CD14-positive monocyte (primary cell): ENCODE measurements around the gene CA11. TPM values are rescaled to one million over a fixed set of nuclear protein-coding genes. Genes with fewer than 3 reads are reported as not detected.
A peak's percentile ranks its signal among the peaks of the same experiment; 100 is the strongest.
"Not testable (repeated sequence)": the region's sequence is repeated elsewhere in the genome, so short reads cannot be mapped to it uniquely, and the experiment has no call there.

ENCODE experiments used
- DNase-seq, 3 donors: peaks; one replicate each; pipeline ENCODE4 v3.0.0-alpha.2; 2011 to 2022
- H2AFZ ChIP-seq: 2 replicates; pipeline ENCODE4 v1.6.0; 2012; ENCODE audit warnings: mild to moderate bottlenecking, low read depth, low read length, inconsistent platforms; ENCODE audit not compliant: insufficient read depth, poor library complexity, severe bottlenecking
- H3K27ac ChIP-seq, 2 donors: 1 replicate in 1 of 2; 2 replicates in 1 of 2; pipeline ENCODE4 v1.5.1; 2012 to 2013; ENCODE audit warnings: low read length in 2 of 2, control low read depth in 1 of 2, inconsistent platforms in 1 of 2, low read depth in 1 of 2, mild to moderate bottlenecking in 1 of 2
- H3K27me3 ChIP-seq, 2 donors: one replicate each; pipeline versions ENCODE4 v1.6.0 to v1.6.1; 2011 to 2013; ENCODE audit warnings: low read length in 2 of 2; ENCODE audit not compliant: control insufficient read depth in 2 of 2, insufficient read depth in 2 of 2
- H3K36me3 ChIP-seq, 2 donors: replicated peaks in 1 of 2; 1 replicate in 1 of 2; 2 replicates in 1 of 2; pipeline versions ENCODE4 v1.5.1 to v1.6.1; 2012 to 2013; ENCODE audit warnings: low read length in 2 of 2, control low read depth in 1 of 2, inconsistent platforms in 1 of 2, mild to moderate bottlenecking in 1 of 2; ENCODE audit not compliant: insufficient read depth in 2 of 2, control insufficient read depth in 1 of 2
- H3K4me1 ChIP-seq, 2 donors: 1 replicate in 1 of 2; 2 replicates in 1 of 2; pipeline versions ENCODE4 v1.5.1 to v1.6.1; 2012 to 2013; ENCODE audit warnings: low read length in 2 of 2, control low read depth in 1 of 2, inconsistent platforms in 1 of 2, mild to moderate bottlenecking in 1 of 2, moderate library complexity in 1 of 2; ENCODE audit not compliant: insufficient read depth in 2 of 2, control insufficient read depth in 1 of 2
- H3K4me2 ChIP-seq: replicated peaks from 2 replicates; pipeline ENCODE3; 2012; ENCODE audit warnings: low read length, moderate library complexity, mild to moderate bottlenecking; ENCODE audit not compliant: poor library complexity, severe bottlenecking; ENCODE audit errors: extremely low read depth
- H3K4me3 ChIP-seq, 3 experiments: fragments of 200-600 bp in 1 of 3; sonication (generic) in 1 of 3; replicated peaks in 1 of 3; 1 replicate in 2 of 3; 2 replicates in 1 of 3; pipeline ENCODE4 v1.5.1; 2011 to 2013; ENCODE audit warnings: low read length in 3 of 3, mild to moderate bottlenecking in 3 of 3, control low read depth in 2 of 3, low read depth in 2 of 3, inconsistent platforms in 1 of 3, moderate library complexity in 1 of 3
- H3K79me2 ChIP-seq: 2 replicates; pipeline ENCODE4 v1.6.0; 2012; ENCODE audit warnings: mild to moderate bottlenecking, control low read depth, inconsistent platforms, low read length, moderate library complexity; ENCODE audit not compliant: insufficient read depth
- H3K9ac ChIP-seq: 2 replicates; pipeline ENCODE4 v1.6.0; 2017; ENCODE audit warnings: low read length, mild to moderate bottlenecking; ENCODE audit not compliant: insufficient read depth, poor library complexity, severe bottlenecking
- H3K9me3 ChIP-seq, 2 donors: replicated peaks in 1 of 2; 1 replicate in 1 of 2; 2 replicates in 1 of 2; pipeline versions ENCODE4 v1.5.1 to v1.6.1; 2012 to 2013; ENCODE audit warnings: low read length in 2 of 2, control low read depth in 1 of 2; ENCODE audit not compliant: control insufficient read depth in 1 of 2, insufficient read depth in 1 of 2
- H4K20me1 ChIP-seq: 2 replicates; pipeline ENCODE4 v1.6.0; 2012; ENCODE audit warnings: mild to moderate bottlenecking, low read length, control low read depth, moderate library complexity; ENCODE audit not compliant: insufficient read depth
- H3K27ac Mint-ChIP-seq, 7 donors: one replicate each; pipeline ENCODE4 v1.8.0; 2020; ENCODE audit warnings: mild to moderate bottlenecking in 7 of 7, mixed read lengths in 7 of 7, moderate library complexity in 6 of 7, inconsistent platforms in 2 of 7
- H3K27me3 Mint-ChIP-seq, 3 donors: one replicate each; pipeline ENCODE4 v1.8.0; 2021 to 2022; ENCODE audit warnings: low read depth in 3 of 3, mild to moderate bottlenecking in 3 of 3, mixed read lengths in 3 of 3, moderate library complexity in 3 of 3, inconsistent platforms in 1 of 3
- H3K36me3 Mint-ChIP-seq, 2 donors: one replicate each; pipeline ENCODE4 v1.8.0; 2020; ENCODE audit warnings: mixed read lengths in 2 of 2, inconsistent platforms in 1 of 2, mild to moderate bottlenecking in 1 of 2
- H3K4me1 Mint-ChIP-seq: one replicate; pipeline ENCODE4 v1.8.0; 2020; ENCODE audit warnings: mild to moderate bottlenecking, mixed read lengths
- H3K4me3 Mint-ChIP-seq, 2 donors: one replicate each; pipeline ENCODE4 v1.8.0; 2020; ENCODE audit warnings: mild to moderate bottlenecking in 2 of 2, mixed read lengths in 2 of 2, moderate library complexity in 1 of 2
- H3K9me3 Mint-ChIP-seq, 7 donors: one replicate each; pipeline ENCODE4 v1.8.0; 2020 to 2022; ENCODE audit warnings: mixed read lengths in 7 of 7, mild to moderate bottlenecking in 6 of 7, moderate library complexity in 6 of 7, inconsistent platforms in 2 of 7
- CTCF ChIP-seq: fragments of 200-600 bp; IDR thresholded peaks from one replicate; pipeline ENCODE4 v1.8.0; 2022; ENCODE audit warnings: antibody characterized with exemption, mild to moderate bottlenecking
- WGBS: methylation state at CpG from one replicate; pipeline ENCODE4 v1.1.5; 2013; ENCODE audit warnings: missing lambda C conversion rate; ENCODE audit not compliant: insufficient coverage; 5-methylcytosine and 5-hydroxymethylcytosine counted together
- intact Hi-C, 2 donors: fragments of 100-400 bp; cut with micrococcal nuclease; formaldehyde crosslinking; loops; one replicate each; pipeline versions ENCODE4 v1.15.0 to v1.15.1; 2023
- polyA minus RNA-seq: library from RNA; depleted of rRNA, polyadenylated mRNA; stranded (reverse); fragments of >200 nt; gene quantifications from 2 replicates; pipeline ENCODE4 v1.2.3, GENCODE V29; 2012
- polyA plus RNA-seq, 3 donors: library from polyadenylated mRNA; depleted of rRNA in 1 of 3; unstranded in 2 of 3; stranded (reverse) in 1 of 3; fragments of 300-500 nt in 2 of 3; fragments of >200 nt in 1 of 3; fragmentation: Illumina TruSeq in 2 of 3; gene quantifications; 1 replicate in 2 of 3; 2 replicates in 1 of 3; pipeline ENCODE4 v1.2.3, GENCODE V29; 2012 to 2021
- total RNA-seq, 12 experiments: library from RNA in 1 of 12; stranded (reverse) in 1 of 12; fragments of 120-200 nt in 1 of 12; gene quantifications; one replicate each; pipeline ENCODE4 v1.2.4 and lab custom pipeline; 2013 to 2026; ENCODE audit warnings: mixed read lengths in 6 of 12, inconsistent platforms in 1 of 12

CA11 gene
- 2.4 TPM for total RNA-seq (2013)
- polyA plus RNA-seq (1 to 10 TPM; 1.1 to 4.9 (median 1.8) TPM), polyA minus RNA-seq (1.2 TPM in 1 of 2 replicates, not detected in the other), total RNA-seq (lab: John Stamatoyannopoulos, UW) (0 to 1.2 (median 0.74) reads per million in 11 experiments)

- Mint-ChIP-seq H3K4me1 (peaks cover 44% of the 10 kb centered on the region), H3K4me3 (peak within 1 kb of the TSS; percentile 76 to 94), H3K9me3 (peaks cover 0 to 3% (median 0%) of the 10 kb centered on the region in 7 donors), H3K27me3 (peaks cover 11 to 28% (median 25%) of the 10 kb centered on the region in 3 donors), H3K36me3 (peaks cover 0 to 6% of the 10 kb centered on the region in 2 donors), H3K27ac (peak within 1 kb of the TSS; percentile 15 to 80 (median 66))
- Histone ChIP-seq H3K4me3 (peak within 1 kb of the TSS; percentile 33 to 75 (median 37)), H3K27me3 (peaks cover 0 to 10% of the 10 kb centered on the region in 2 donors), H3K4me1 (peaks cover 30 to 44% of the 10 kb centered on the region in 2 donors), H2AFZ (peak within 1 kb of the TSS; percentile 83), H4K20me1 (no peaks in the 10 kb centered on the region), H3K4me2 (peak within 1 kb of the TSS; percentile 91), H3K27ac (no peak within 1 kb of the TSS), H3K79me2 (no peaks in the 10 kb centered on the region), H3K36me3 (no peaks in the 10 kb centered on the region), H3K9ac (peak within 1 kb of the TSS; percentile 33), H3K9me3 (no peaks in the 10 kb centered on the region)
- TF ChIP-seq CTCF: peak; percentile 88
- intact Hi-C loops: loop anchor here (1.0 to 10.0 kb wide), 6 partner anchors 29 to 191 kb away; partner anchors contain the start of genes HSD17B14 (in 2 of the 2) and MAMSTR (in 1 of the 2)
- DNase-seq: peak; percentile 73 to 83 (median 83)
- WGBS: under 1% methylated on average over 21 of the region's 33 CpGs
These were observed at the start of gene CA11 for GRCh38 chr19:48646001-48646721. TSS of gene CA11 (minus strand) at chr19:48646187. CDS start at chr19:48645632, 555 bp downstream.

GRCh38 chr19:48693629-48694028 lies 47.6 kb upstream of the CA11 start:
- H3K4me1 ChIP-seq, H3K9ac ChIP-seq, DNase-seq, H3K36me3 ChIP-seq, H3K4me3 ChIP-seq, H3K9me3 ChIP-seq, H3K27ac Mint-ChIP-seq, H2AFZ ChIP-seq, H3K36me3 Mint-ChIP-seq, H3K9me3 Mint-ChIP-seq, H3K27ac ChIP-seq, H3K4me3 Mint-ChIP-seq, H3K79me2 ChIP-seq, H4K20me1 ChIP-seq, H3K4me2 ChIP-seq, intact Hi-C loops: not testable (repeated sequence)
- H3K27me3 ChIP-seq: peaks cover 8 to 22% of the 10 kb centered on the region in 2 donors
- peaks cover 19 to 43% (median 35%) of the 10 kb centered on the region in 3 donors for H3K27me3 Mint-ChIP-seq
- peaks cover 13% of the 10 kb centered on the region for H3K4me1 Mint-ChIP-seq
- 87% methylated on average over 7 of the region's 9 CpGs for WGBS
